ENCODE measurements around the gene SMC4. TPM values are rescaled to one million over a fixed set of nuclear protein-coding genes. Genes with fewer than 3 reads are reported as not detected.

SMC4 gene
- total RNA-seq, 1 experiment from 2014 or later: 144 TPM

DNA sequence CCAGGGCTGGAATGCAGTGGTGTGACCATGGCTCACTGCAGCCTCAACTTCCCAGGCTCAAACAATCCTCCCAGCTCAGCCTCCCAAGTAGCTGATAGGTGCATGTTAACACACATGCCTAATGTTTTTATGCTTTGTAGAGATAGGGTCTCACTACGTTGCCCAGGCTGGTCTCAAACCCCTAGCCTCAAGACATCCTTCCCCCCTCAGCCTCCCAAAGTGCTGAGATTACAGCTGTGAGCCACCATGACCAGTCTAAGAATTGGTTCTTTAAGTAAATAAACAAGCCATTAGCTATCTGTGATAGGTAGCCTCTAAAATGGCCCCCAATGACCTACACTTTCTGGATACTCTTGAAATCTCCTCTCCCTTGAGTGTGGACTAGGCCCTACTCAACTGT, 46.4 kb downstream of the SMC4 start:
- peaks cover 37% of the 10 kb centered on the region for H3K4me1 Mint-ChIP-seq
- POLR2A ChIA-PET: no interaction called here
- H3K9me3 Mint-ChIP-seq: peaks cover 8% of the 10 kb centered on the region
- no peaks in the 10 kb centered on the region for H3K27me3 Mint-ChIP-seq (ENCODE audit: low read depth)
- TF ChIP-seq ZNF121 (CRISPR knock-in tag; IDR thresholded peaks at IDR 0.05) (peak; percentile 92), FOXP1 (CRISPR knock-in tag; IDR thresholded peaks at IDR 0.05; ENCODE audit: borderline replicate concordance) (no peak), NR1H2 (CRISPR knock-in tag; IDR thresholded peaks at IDR 0.05) (no peak)
- ATAC-seq (no peak), DNase-seq (ENCODE audit: low spot score) (no peak)
- H3K4me3 Mint-ChIP-seq: no peak overlapping the region
- peaks cover 57% of the 10 kb centered on the region for H3K36me3 Mint-ChIP-seq
- H3K27ac Mint-ChIP-seq: peak overlapping the region; percentile 63; the same call in 1 of the 2 replicates
- CTCF ChIA-PET: interaction anchor here (0.7 kb wide), 1 partner anchor 333 kb away, joined by 3 read pairs; no protein-coding TSS in a partner anchor

DNA sequence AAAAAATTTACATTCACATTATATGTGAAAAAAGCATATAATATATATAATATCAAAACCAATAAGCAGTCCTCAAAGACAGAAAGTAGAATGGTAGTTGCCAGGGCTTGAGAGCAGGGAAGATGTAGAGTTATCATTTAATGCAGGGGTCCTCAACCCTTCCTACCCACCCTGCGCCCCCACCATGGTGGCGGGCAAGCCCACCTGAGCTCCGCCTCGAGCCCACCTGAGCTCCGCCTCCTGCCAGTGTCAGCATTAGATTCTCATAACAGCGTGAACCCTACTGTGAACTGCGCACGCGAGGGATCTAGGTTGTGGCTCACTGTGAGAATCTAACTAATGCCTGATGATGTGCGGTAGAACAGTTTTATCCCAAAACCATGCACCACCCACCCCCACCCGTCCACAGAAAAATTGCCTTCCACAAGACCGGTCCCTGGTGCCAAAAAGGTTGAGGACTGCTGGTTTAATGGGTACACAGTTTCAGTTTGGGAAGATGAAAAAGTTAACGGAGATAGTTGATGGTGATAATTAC, 47.1 kb downstream of the SMC4 start:
- peak overlapping the region; percentile 56 for H3K4me3 Mint-ChIP-seq
- POLR2A ChIA-PET: no interaction called here
- CTCF ChIA-PET: no interaction called here
- peaks cover 8% of the 10 kb centered on the region for H3K9me3 Mint-ChIP-seq
- peaks cover 54% of the 10 kb centered on the region for H3K36me3 Mint-ChIP-seq
- TF ChIP-seq, protein P1, sequence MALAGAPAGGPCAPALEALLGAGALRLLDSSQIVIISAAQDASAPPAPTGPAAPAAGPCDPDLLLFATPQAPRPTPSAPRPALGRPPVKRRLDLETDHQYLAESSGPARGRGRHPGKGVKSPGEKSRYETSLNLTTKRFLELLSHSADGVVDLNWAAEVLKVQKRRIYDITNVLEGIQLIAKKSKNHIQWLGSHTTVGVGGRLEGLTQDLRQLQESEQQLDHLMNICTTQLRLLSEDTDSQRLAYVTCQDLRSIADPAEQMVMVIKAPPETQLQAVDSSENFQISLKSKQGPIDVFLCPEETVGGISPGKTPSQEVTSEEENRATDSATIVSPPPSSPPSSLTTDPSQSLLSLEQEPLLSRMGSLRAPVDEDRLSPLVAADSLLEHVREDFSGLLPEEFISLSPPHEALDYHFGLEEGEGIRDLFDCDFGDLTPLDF (CRISPR knock-in tag; IDR thresholded peaks at IDR 0.05): no peak
- TF ChIP-seq GRHL2 (CRISPR knock-in tag; IDR thresholded peaks at IDR 0.05; ENCODE audit: insufficient replicate concordance, severe bottlenecking): no peak
- TF ChIP-seq SMAD4 (CRISPR knock-in tag; IDR thresholded peaks at IDR 0.05): no peak
- no peak for TF ChIP-seq JUN (CRISPR knock-in tag; IDR thresholded peaks at IDR 0.05)
- no peak for TF ChIP-seq ZBTB21 (CRISPR knock-in tag; IDR thresholded peaks at IDR 0.05; ENCODE audit: borderline replicate concordance)
- no peak for TF ChIP-seq CREB1 (CRISPR knock-in tag; IDR thresholded peaks at IDR 0.05)
- no peak for TF ChIP-seq ELF4 (CRISPR knock-in tag; IDR thresholded peaks at IDR 0.05; ENCODE audit: low read depth)
- TF ChIP-seq, protein P2, sequence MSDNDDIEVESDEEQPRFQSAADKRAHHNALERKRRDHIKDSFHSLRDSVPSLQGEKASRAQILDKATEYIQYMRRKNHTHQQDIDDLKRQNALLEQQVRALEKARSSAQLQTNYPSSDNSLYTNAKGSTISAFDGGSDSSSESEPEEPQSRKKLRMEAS (CRISPR knock-in tag; IDR thresholded peaks at IDR 0.05): no peak
- no peak for TF ChIP-seq TEAD1 (CRISPR knock-in tag; IDR thresholded peaks at IDR 0.05)
- no peak for TF ChIP-seq RORB (CRISPR knock-in tag; IDR thresholded peaks at IDR 0.05)
- TF ChIP-seq, protein P3, sequence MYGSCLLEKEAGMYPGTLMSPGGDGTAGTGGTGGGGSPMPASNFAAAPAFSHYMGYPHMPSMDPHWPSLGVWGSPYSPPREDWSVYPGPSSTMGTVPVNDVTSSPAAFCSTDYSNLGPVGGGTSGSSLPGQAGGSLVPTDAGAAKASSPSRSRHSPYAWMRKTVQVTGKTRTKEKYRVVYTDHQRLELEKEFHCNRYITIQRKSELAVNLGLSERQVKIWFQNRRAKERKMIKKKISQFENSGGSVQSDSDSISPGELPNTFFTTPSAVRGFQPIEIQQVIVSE (CRISPR knock-in tag; IDR thresholded peaks at IDR 0.05; ENCODE audit: borderline replicate concordance): no peak
- no peak for TF ChIP-seq NR1H2 (CRISPR knock-in tag; IDR thresholded peaks at IDR 0.05)
- TF ChIP-seq JAZF1 (CRISPR knock-in tag; IDR thresholded peaks at IDR 0.05): no peak
- TF ChIP-seq, protein P4, sequence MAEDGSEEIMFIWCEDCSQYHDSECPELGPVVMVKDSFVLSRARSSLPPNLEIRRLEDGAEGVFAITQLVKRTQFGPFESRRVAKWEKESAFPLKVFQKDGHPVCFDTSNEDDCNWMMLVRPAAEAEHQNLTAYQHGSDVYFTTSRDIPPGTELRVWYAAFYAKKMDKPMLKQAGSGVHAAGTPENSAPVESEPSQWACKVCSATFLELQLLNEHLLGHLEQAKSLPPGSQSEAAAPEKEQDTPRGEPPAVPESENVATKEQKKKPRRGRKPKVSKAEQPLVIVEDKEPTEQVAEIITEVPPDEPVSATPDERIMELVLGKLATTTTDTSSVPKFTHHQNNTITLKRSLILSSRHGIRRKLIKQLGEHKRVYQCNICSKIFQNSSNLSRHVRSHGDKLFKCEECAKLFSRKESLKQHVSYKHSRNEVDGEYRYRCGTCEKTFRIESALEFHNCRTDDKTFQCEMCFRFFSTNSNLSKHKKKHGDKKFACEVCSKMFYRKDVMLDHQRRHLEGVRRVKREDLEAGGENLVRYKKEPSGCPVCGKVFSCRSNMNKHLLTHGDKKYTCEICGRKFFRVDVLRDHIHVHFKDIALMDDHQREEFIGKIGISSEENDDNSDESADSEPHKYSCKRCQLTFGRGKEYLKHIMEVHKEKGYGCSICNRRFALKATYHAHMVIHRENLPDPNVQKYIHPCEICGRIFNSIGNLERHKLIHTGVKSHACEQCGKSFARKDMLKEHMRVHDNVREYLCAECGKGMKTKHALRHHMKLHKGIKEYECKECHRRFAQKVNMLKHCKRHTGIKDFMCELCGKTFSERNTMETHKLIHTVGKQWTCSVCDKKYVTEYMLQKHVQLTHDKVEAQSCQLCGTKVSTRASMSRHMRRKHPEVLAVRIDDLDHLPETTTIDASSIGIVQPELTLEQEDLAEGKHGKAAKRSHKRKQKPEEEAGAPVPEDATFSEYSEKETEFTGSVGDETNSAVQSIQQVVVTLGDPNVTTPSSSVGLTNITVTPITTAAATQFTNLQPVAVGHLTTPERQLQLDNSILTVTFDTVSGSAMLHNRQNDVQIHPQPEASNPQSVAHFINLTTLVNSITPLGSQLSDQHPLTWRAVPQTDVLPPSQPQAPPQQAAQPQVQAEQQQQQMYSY (CRISPR knock-in tag; IDR thresholded peaks at IDR 0.05): no peak
- H3K4me1 Mint-ChIP-seq: peaks cover 35% of the 10 kb centered on the region
- no peaks in the 10 kb centered on the region for H3K27me3 Mint-ChIP-seq (ENCODE audit: low read depth)
- H3K27ac Mint-ChIP-seq: peak overlapping the region; percentile 53; the same call in 1 of the 2 replicates
- no peak for ATAC-seq
- no peak for DNase-seq (ENCODE audit: low spot score)

DNA sequence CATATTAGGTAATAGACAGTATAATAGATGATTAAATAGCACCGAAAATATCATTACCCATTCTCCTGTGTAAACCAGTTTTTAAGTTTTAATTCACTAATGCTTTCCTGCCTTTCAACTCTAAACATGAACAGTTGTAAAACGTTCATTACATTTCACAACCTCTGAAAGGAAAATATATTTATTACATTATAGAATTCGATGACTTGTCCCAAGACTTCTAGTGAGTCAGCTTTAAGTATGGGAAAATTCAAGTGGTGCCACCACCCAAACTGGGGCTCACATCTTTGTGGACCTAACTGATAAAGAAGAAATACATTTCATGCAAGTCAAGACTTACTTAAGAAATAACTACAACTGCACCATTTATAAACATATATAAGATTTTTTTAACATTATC, 48.1 kb downstream of the SMC4 start:
- peaks cover 47% of the 10 kb centered on the region for H3K36me3 Mint-ChIP-seq
- ATAC-seq: no peak
- TF ChIP-seq SMAD4 (CRISPR knock-in tag; IDR thresholded peaks at IDR 0.05): no peak
- no peak for TF ChIP-seq ZBTB21 (CRISPR knock-in tag; IDR thresholded peaks at IDR 0.05; ENCODE audit: borderline replicate concordance)
- TF ChIP-seq, protein P1 (CRISPR knock-in tag; IDR thresholded peaks at IDR 0.05): no peak
- TF ChIP-seq, protein P5, sequence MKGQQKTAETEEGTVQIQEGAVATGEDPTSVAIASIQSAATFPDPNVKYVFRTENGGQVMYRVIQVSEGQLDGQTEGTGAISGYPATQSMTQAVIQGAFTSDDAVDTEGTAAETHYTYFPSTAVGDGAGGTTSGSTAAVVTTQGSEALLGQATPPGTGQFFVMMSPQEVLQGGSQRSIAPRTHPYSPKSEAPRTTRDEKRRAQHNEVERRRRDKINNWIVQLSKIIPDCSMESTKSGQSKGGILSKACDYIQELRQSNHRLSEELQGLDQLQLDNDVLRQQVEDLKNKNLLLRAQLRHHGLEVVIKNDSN (CRISPR knock-in tag; IDR thresholded peaks at IDR 0.05): no peak
- no peak for TF ChIP-seq MXD4 (CRISPR knock-in tag; IDR thresholded peaks at IDR 0.05; ENCODE audit: borderline replicate concordance)
- TF ChIP-seq, protein P6, sequence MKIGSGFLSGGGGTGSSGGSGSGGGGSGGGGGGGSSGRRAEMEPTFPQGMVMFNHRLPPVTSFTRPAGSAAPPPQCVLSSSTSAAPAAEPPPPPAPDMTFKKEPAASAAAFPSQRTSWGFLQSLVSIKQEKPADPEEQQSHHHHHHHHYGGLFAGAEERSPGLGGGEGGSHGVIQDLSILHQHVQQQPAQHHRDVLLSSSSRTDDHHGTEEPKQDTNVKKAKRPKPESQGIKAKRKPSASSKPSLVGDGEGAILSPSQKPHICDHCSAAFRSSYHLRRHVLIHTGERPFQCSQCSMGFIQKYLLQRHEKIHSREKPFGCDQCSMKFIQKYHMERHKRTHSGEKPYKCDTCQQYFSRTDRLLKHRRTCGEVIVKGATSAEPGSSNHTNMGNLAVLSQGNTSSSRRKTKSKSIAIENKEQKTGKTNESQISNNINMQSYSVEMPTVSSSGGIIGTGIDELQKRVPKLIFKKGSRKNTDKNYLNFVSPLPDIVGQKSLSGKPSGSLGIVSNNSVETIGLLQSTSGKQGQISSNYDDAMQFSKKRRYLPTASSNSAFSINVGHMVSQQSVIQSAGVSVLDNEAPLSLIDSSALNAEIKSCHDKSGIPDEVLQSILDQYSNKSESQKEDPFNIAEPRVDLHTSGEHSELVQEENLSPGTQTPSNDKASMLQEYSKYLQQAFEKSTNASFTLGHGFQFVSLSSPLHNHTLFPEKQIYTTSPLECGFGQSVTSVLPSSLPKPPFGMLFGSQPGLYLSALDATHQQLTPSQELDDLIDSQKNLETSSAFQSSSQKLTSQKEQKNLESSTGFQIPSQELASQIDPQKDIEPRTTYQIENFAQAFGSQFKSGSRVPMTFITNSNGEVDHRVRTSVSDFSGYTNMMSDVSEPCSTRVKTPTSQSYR (CRISPR knock-in tag; IDR thresholded peaks at IDR 0.05): no peak
- no peak for TF ChIP-seq ZNF423 (CRISPR knock-in tag; IDR thresholded peaks at IDR 0.05)
- no peak for TF ChIP-seq TEAD4 (CRISPR knock-in tag; IDR thresholded peaks at IDR 0.05)
- TF ChIP-seq MYBL2 (CRISPR knock-in tag; IDR thresholded peaks at IDR 0.05): no peak

More for the DNA sequence above, 48.1 kb downstream of the SMC4 start:
- DNase-seq (ENCODE audit: low spot score): no peak
- Mint-ChIP-seq H3K27ac (no peak overlapping the region), H3K4me3 (peak overlapping the region; percentile 91), H3K4me1 (peaks cover 32% of the 10 kb centered on the region), H3K27me3 (ENCODE audit: low read depth) (no peaks in the 10 kb centered on the region), H3K9me3 (peaks cover 8% of the 10 kb centered on the region)
- CTCF ChIA-PET: no interaction called here
- POLR2A ChIA-PET: no interaction called here
